Caco-2 (cell line): ENCODE measurements around the gene SHISAL2A. TPM values are rescaled to one million over a fixed set of nuclear protein-coding genes. Genes with fewer than 3 reads are reported as not detected.
A peak's percentile ranks its signal among the peaks of the same experiment; 100 is the strongest.

Source experiments
- BruUV-seq: library from RNA; stranded (reverse); fragments of 400-500 nt; replicated peaks from 2 replicates; lab custom pipeline; 2021; lab: Mats Ljungman, UMichigan
- CTCF ChIA-PET: fragments of 300-600 bp; sonication (Branson Sonifier 250); formaldehyde crosslinking; loops from one replicate; lab custom pipeline; 2022; ENCODE audit warnings: antibody characterized with exemption; lab: Charles Lee
- POLR2A ChIA-PET: fragments of 300-600 bp; sonication (Branson Sonifier 250); formaldehyde crosslinking; loops from one replicate; lab custom pipeline; 2022; ENCODE audit warnings: antibody characterized with exemption; lab: Charles Lee
- DNase-seq, 2 experiments: peaks; one replicate each; pipeline versions ENCODE4 v3.0.0 to v3.0.0-alpha.2; 2020 to 2022
- H3K27me3 ChIP-seq: replicated peaks from 2 replicates; pipeline ENCODE4 v1.6.0; 2011; ENCODE audit warnings: low read length; ENCODE audit not compliant: control insufficient read depth, insufficient read depth
- H3K36me3 ChIP-seq: 2 replicates; pipeline ENCODE4 v1.5.1; 2011; ENCODE audit warnings: low read length; ENCODE audit not compliant: control insufficient read depth, insufficient read depth
- H3K4me1 ChIP-seq: fragments of 250-450 bp; sonication (Bioruptor Pico); 2 replicates; pipeline ENCODE4 v1.5.1; 2020; ENCODE audit warnings: mild to moderate bottlenecking
- H3K4me3 ChIP-seq: 2 replicates; pipeline ENCODE4 v1.5.1; 2011; ENCODE audit warnings: low read depth, mild to moderate bottlenecking, control low read depth, low read length
- H3K9me3 ChIP-seq: fragments of 250-450 bp; sonication (Bioruptor Pico); 2 replicates; pipeline ENCODE4 v1.5.1; 2020; ENCODE audit warnings: mild to moderate bottlenecking, moderate library complexity
- H3K27ac Mint-ChIP-seq: one replicate; pipeline ENCODE4 v1.8.0; 2022; ENCODE audit warnings: mixed read lengths; ENCODE audit not compliant: unreplicated experiment
- H3K27me3 Mint-ChIP-seq: one replicate; pipeline ENCODE4 v1.8.0; 2022; ENCODE audit warnings: mixed read lengths; ENCODE audit not compliant: insufficient read depth, unreplicated experiment
- H3K36me3 Mint-ChIP-seq: one replicate; pipeline ENCODE4 v1.8.0; 2022; ENCODE audit warnings: mild to moderate bottlenecking, mixed read lengths; ENCODE audit not compliant: insufficient read depth, unreplicated experiment
- H3K4me1 Mint-ChIP-seq: one replicate; pipeline ENCODE4 v1.8.0; 2022; ENCODE audit warnings: low read depth, mixed read lengths; ENCODE audit not compliant: unreplicated experiment
- H3K4me3 Mint-ChIP-seq: one replicate; pipeline ENCODE4 v1.8.0; 2022; ENCODE audit warnings: mild to moderate bottlenecking, moderate library complexity, mixed read lengths; ENCODE audit not compliant: unreplicated experiment
- H3K9me3 Mint-ChIP-seq: one replicate; pipeline ENCODE4 v1.8.0; 2022; ENCODE audit warnings: mixed read lengths; ENCODE audit not compliant: unreplicated experiment
- intact Hi-C: fragments of 100-400 bp; cut with micrococcal nuclease; formaldehyde crosslinking; loops from one replicate; pipeline ENCODE4 v1.10.0; 2022; ENCODE audit not compliant: unreplicated experiment
- total RNA-seq: library from RNA; stranded (reverse); gene quantifications from 2 replicates; pipeline ENCODE4 v1.2.3, GENCODE V29; 2022
- TF ChIP-seq, protein P1 (sequence below), 2 experiments: fragments of 200-600 bp in 1 of 2; IDR thresholded peaks; 1 replicate in 1 of 2; 2 replicates in 1 of 2; pipeline versions ENCODE4 v1.5.1 to v1.8.0; 2011 to 2022; ENCODE audit warnings: antibody characterized with exemption in 1 of 2, control low read depth in 1 of 2, inconsistent platforms in 1 of 2, low read depth in 1 of 2, low read length in 1 of 2, mild to moderate bottlenecking in 1 of 2, moderate library complexity in 1 of 2; ENCODE audit not compliant: insufficient read depth in 1 of 2, severe bottlenecking in 1 of 2, unreplicated experiment in 1 of 2

The SHISAL2A gene
- total RNA-seq, 1 experiment from 2014 or later: 3.7 TPM

- Histone ChIP-seq H3K36me3 (no peaks in the 10 kb centered on the region), H3K4me1 (peaks cover 14% of the 10 kb centered on the region), H3K4me3 (peak overlapping the region; percentile 60), H3K27me3 (no peaks in the 10 kb centered on the region), H3K9me3 (no peaks in the 10 kb centered on the region; the same call in 1 of the 2 replicates)
- peak; percentile 36 to 53 for DNase-seq
- peak overlapping the region; percentile 81 for H3K4me3 Mint-ChIP-seq
- H3K27me3 Mint-ChIP-seq: no peaks in the 10 kb centered on the region
- intact Hi-C loops: loop anchor here (2.0 kb wide), 1 partner anchor 81 kb away; the partner anchor contains the start of gene TUT4
- POLR2A ChIA-PET: interaction anchor here (0.6 to 1.6 kb wide), 3 partner anchors 18 to 80 kb away, joined by 3 to 5 read pairs (median 3); partner anchors contain the start of gene TUT4
- peaks cover 8% of the 10 kb centered on the region for H3K4me1 Mint-ChIP-seq
- TF ChIP-seq, protein P1, sequence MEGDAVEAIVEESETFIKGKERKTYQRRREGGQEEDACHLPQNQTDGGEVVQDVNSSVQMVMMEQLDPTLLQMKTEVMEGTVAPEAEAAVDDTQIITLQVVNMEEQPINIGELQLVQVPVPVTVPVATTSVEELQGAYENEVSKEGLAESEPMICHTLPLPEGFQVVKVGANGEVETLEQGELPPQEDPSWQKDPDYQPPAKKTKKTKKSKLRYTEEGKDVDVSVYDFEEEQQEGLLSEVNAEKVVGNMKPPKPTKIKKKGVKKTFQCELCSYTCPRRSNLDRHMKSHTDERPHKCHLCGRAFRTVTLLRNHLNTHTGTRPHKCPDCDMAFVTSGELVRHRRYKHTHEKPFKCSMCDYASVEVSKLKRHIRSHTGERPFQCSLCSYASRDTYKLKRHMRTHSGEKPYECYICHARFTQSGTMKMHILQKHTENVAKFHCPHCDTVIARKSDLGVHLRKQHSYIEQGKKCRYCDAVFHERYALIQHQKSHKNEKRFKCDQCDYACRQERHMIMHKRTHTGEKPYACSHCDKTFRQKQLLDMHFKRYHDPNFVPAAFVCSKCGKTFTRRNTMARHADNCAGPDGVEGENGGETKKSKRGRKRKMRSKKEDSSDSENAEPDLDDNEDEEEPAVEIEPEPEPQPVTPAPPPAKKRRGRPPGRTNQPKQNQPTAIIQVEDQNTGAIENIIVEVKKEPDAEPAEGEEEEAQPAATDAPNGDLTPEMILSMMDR (IDR thresholded peaks at IDR 0.05; ENCODE audit: insufficient read depth in 1 of 2, low read depth in 1 of 2, low read length in 1 of 2, severe bottlenecking in 1 of 2, unreplicated experiment in 1 of 2): no peak
- CTCF ChIA-PET: interaction anchor here (0.6 kb wide), 1 partner anchor 44 kb away, joined by 3 read pairs; no protein-coding TSS in a partner anchor
- no TSS peak for BruUV-seq
- peak overlapping the region; percentile 60 for H3K27ac Mint-ChIP-seq
- peaks cover 5% of the 10 kb centered on the region for H3K36me3 Mint-ChIP-seq
- no peaks in the 10 kb centered on the region for H3K9me3 Mint-ChIP-seq
Measured at GRCh38 chr1:52633291-52633754, 355 bp downstream of the SHISAL2A start.

DNA sequence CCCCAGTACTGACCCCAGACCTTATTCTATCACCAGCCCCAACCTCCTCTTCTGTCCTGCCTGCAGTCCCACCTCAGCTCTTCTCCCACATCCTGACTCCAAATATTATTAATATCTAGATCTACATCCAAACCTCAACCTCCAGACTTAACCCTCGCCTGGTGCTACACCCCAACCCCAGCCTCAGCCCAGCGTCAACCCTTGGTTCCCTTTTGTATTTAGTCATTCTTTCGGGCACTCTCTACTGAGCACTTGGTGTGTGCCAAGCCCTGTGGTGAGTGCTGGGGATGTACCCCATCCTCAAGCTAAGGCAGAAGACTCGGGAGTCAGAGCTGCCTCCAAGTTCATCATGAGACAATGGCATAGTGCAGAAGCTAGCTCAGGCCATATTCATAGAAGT lies 1.1 kb downstream of the SHISAL2A start:
- Histone ChIP-seq H3K4me1 (peaks cover 14% of the 10 kb centered on the region), H3K27me3 (no peaks in the 10 kb centered on the region), H3K36me3 (no peaks in the 10 kb centered on the region), H3K4me3 (no peak overlapping the region), H3K9me3 (no peaks in the 10 kb centered on the region; the same call in 1 of the 2 replicates)
- peaks cover 5% of the 10 kb centered on the region for H3K36me3 Mint-ChIP-seq
- peaks cover 8% of the 10 kb centered on the region for H3K4me1 Mint-ChIP-seq
- CTCF ChIA-PET: no interaction called here
- TF ChIP-seq, protein P1 (IDR thresholded peaks at IDR 0.05; ENCODE audit: insufficient read depth in 1 of 2, low read depth in 1 of 2, low read length in 1 of 2, severe bottlenecking in 1 of 2, unreplicated experiment in 1 of 2): no peak
- peak overlapping the region; percentile 60 for H3K27ac Mint-ChIP-seq
- H3K9me3 Mint-ChIP-seq: no peaks in the 10 kb centered on the region
- POLR2A ChIA-PET: no interaction called here
- peak overlapping the region; percentile 81 for H3K4me3 Mint-ChIP-seq
- H3K27me3 Mint-ChIP-seq: no peaks in the 10 kb centered on the region
- intact Hi-C loops: no loop called here
- BruUV-seq: TSS peak; percentile 45
- DNase-seq: no peak

GRCh38 chr1:52635321-52636089 lies 2.5 kb downstream of the SHISAL2A start:
- TF ChIP-seq, protein P1 (IDR thresholded peaks at IDR 0.05; ENCODE audit: insufficient read depth in 1 of 2, low read depth in 1 of 2, low read length in 1 of 2, severe bottlenecking in 1 of 2, unreplicated experiment in 1 of 2): no peak
- no peaks in the 10 kb centered on the region for H3K36me3 ChIP-seq
- no peak overlapping the region for H3K4me3 ChIP-seq
- no peaks in the 10 kb centered on the region; the same call in 1 of the 2 replicates for H3K9me3 ChIP-seq
- Mint-ChIP-seq H3K4me3 (no peak overlapping the region), H3K4me1 (peaks cover 8% of the 10 kb centered on the region), H3K27ac (no peak overlapping the region), H3K9me3 (no peaks in the 10 kb centered on the region), H3K27me3 (no peaks in the 10 kb centered on the region), H3K36me3 (peaks cover 5% of the 10 kb centered on the region)
- H3K4me1 ChIP-seq: peaks cover 14% of the 10 kb centered on the region
- DNase-seq: no peak
- intact Hi-C loops: no loop called here
- ChIA-PET CTCF (interaction anchor here (0.6 kb wide), 1 partner anchor 867 kb away, joined by 7 read pairs; no protein-coding TSS in a partner anchor), POLR2A (no interaction called here)
- no peaks in the 10 kb centered on the region for H3K27me3 ChIP-seq
- no TSS peak for BruUV-seq
